Pancreas (tissue), 10 donors: Measurements from ENCODE around the gene SLC41A1. TPM values are rescaled to one million over a fixed set of nuclear protein-coding genes. Genes with fewer than 3 reads are reported as not detected.
"Not testable (repeated sequence)": the region's sequence is repeated elsewhere in the genome, so short reads cannot be mapped to it uniquely, and the experiment has no call there.

Experiments
- ATAC-seq, 4 donors: fragments of 200-7000 bp; cut with Tn5 transposase; one replicate each; pipeline versions ENCODE4 v1.8.0 to v1.9.1; 2020; ENCODE audit warnings: mild to moderate bottlenecking in 4 of 4, moderate library complexity in 4 of 4
- DNase-seq, 6 donors: peaks; one replicate each; pipeline ENCODE4 v3.0.0-alpha.2; 2020
- FAIRE-seq: peaks from 2 replicates; lab custom pipeline; 2012; peaks lifted over from hg19 to GRCh38; lab: Jason Lieb, UNC
- H3K27ac ChIP-seq, 4 donors: fragments of 200-600 bp; sonication (generic); 1 replicate in 3 of 4; 2 replicates in 1 of 4; pipeline versions ENCODE4 v1.5.0 to v1.8.0; 2020
- H3K27me3 ChIP-seq, 4 donors: fragments of 200-600 bp; one replicate each; pipeline ENCODE4 v1.8.0; 2021
- H3K36me3 ChIP-seq, 3 donors: fragments of 200-600 bp; sonication (generic) in 1 of 3; one replicate each; pipeline versions ENCODE4 v1.5.0 to v1.8.0; 2020 to 2021
- H3K4me1 ChIP-seq, 3 donors: fragments of 200-600 bp; one replicate each; pipeline ENCODE4 v1.8.0; 2021
- H3K4me3 ChIP-seq, 4 donors: fragments of 200-600 bp; sonication (generic) in 2 of 4; one replicate each; pipeline versions ENCODE4 v1.5.0 to v1.8.0; 2020 to 2021
- H3K9me3 ChIP-seq, 4 donors: fragments of 200-600 bp; one replicate each; pipeline ENCODE4 v1.8.0; 2021
- CTCF ChIP-seq, 4 donors: fragments of 200-600 bp; sonication (generic) in 3 of 4; IDR thresholded peaks; one replicate each; pipeline versions ENCODE4 v1.5.0 to v1.8.0; 2021; ENCODE audit warnings: antibody characterized with exemption in 4 of 4
- WGBS, 2 donors: extraction: QIAGEN DNeasy Blood & Tissue Kit; methylation state at CpG; one replicate each; pipeline ENCODE4 v1.1.7; 2013; 5-methylcytosine and 5-hydroxymethylcytosine counted together
- intact Hi-C, 3 donors: fragments of 100-400 bp; cut with DNase I; formaldehyde crosslinking; loops; one replicate each; pipeline versions ENCODE4 v1.11.1 to v1.14.2; 2022
- polyA plus RNA-seq, 2 donors: library from polyadenylated mRNA; stranded (reverse); fragments of 200-250 nt; gene quantifications; one replicate each; pipeline ENCODE4 v1.2.3, GENCODE V29; 2013
- total RNA-seq, 6 donors: library from RNA; stranded (reverse); fragmentation: NEBNext Ultra II Directional in 4 of 6; extraction: Animal tissue kit (Norgen Biotek cat#: 25700) in 4 of 6; gene quantifications; one replicate each; pipeline versions ENCODE4 v1.2.1 to v1.2.4, GENCODE V29; 2021 to 2023
- donor health status: healthy with polysubstance abuse.
- donor health status: DM: no; HTN: no; CAD: no; lungs with moderate emphysema.
- donor health status: DM: no; HTN: no; CAD: no.
- donor health status: control.
- donor health status: control.
- donor health status: Bipolar disorder and iron deficiency.
- donor health status: DM: yes; HTN: yes; CAD: no.
- donor health status: DM: no; HTN: no; CAD: no.
- donor health status: DM: no; HTN: no; CAD: no.
- donor health status: DM: yes; HTN: yes; CAD: no.

Gene SLC41A1
- total and polyA plus RNA-seq, 8 donors, result 20.7 to 57.7 (median 36.8) TPM

DNA sequence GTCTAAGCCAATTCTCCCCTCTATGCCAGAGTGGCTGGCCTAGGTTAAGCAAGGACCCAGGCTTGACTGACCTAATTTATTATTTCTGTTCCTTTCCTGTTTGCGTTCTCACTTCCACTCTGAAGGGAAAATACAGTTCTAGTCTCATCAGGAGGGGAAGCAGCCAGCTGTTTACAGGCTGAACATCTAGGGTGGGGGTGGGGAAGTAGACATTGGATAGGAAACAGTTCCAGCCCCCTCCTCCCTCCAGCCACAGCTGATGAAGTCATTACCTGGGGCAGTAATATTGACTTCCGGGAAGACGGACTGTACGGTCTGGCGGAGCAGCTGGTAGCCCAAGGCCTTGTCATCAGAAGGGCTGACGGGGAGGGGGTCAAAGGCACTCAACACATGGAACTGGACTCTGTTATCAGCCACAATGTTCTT lies 19.3 kb upstream of the SLC41A1 start:
- no peak for TF ChIP-seq CTCF (IDR thresholded peaks at IDR 0.05)
- intact Hi-C loops, result no loop called here
- ATAC-seq (peak; percentile 60 to 72 (median 71)), FAIRE-seq (no peak), DNase-seq (peak in 2 of 6 donors; percentile 37 to 54)
- Histone ChIP-seq H3K27me3 (no peaks in the 10 kb centered on the region), H3K4me3 (no peak overlapping the region), H3K9me3 (no peaks in the 10 kb centered on the region), H3K36me3 (no peaks in the 10 kb centered on the region), H3K4me1 (peaks cover 0 to 9% (median 3%) of the 10 kb centered on the region in 3 donors), H3K27ac (no peak overlapping the region)
- WGBS, 2 donors, result 55 to 65% methylated on average over 6 of the region's 6 CpGs

- WGBS, 2 donors, result 0 to 23% methylated on average over 1 of the region's 1 CpG
- no peak for TF ChIP-seq CTCF (IDR thresholded peaks at IDR 0.05)
- intact Hi-C loops, result no loop called here
- Histone ChIP-seq H3K4me1 (peaks cover 0 to 13% (median under 1%) of the 10 kb centered on the region in 3 donors), H3K9me3 (no peaks in the 10 kb centered on the region), H3K27me3 (no peaks in the 10 kb centered on the region), H3K4me3 (no peak overlapping the region), H3K27ac (no peak overlapping the region), H3K36me3 (no peaks in the 10 kb centered on the region)
- FAIRE-seq, result no peak
- DNase-seq, result peak in 1 of 6 donors; percentile 42
- ATAC-seq, result peak; percentile 19 to 79 (median 72)
Observed at GRCh38 chr1:205827623-205828022, 14.6 kb upstream of the SLC41A1 start.

DNA sequence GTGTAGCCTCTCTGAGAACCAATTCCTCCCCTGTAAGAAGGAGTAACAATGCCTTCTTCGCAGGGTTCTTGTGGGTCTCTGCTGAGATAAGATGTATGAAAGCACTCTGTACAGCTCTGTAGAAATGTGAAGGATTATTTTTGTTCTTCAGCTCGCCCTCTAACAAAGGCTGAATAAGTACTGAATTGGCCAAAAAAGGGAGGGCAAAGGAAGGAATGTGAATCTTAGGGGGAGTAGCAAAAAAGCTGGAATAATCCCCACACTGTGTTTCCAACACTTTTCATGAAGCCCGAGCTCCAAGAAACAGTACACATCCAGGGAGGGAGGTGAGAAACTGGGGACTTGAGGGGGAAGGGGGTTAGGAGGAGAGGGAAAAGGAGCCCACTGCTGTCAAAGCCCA lies 14.0 kb upstream of the SLC41A1 start:
- no peak for FAIRE-seq

GRCh38 chr1:205826016-205826806 lies 13.2 kb upstream of the SLC41A1 start:
- Histone ChIP-seq H3K4me3 (no peak overlapping the region), H3K27me3 (no peaks in the 10 kb centered on the region), H3K9me3 (no peaks in the 10 kb centered on the region), H3K4me1 (peaks cover 0 to 13% (median 0%) of the 10 kb centered on the region in 3 donors), H3K36me3 (no peaks in the 10 kb centered on the region), H3K27ac (no peak overlapping the region)
- ATAC-seq (peak in 2 of 4 donors; percentile 41 to 73), FAIRE-seq (no peak), DNase-seq (no peak)
- TF ChIP-seq CTCF (IDR thresholded peaks at IDR 0.05), result no peak
- 65 to 73% methylated on average over 8 of the region's 8 CpGs for WGBS, 2 donors
- intact Hi-C loops, result no loop called here

More for the DNA sequence above, 14.0 kb upstream of the SLC41A1 start:
- Histone ChIP-seq H3K4me1 (peaks cover 0 to 13% (median 0%) of the 10 kb centered on the region in 3 donors), H3K4me3 (no peak overlapping the region), H3K36me3 (no peaks in the 10 kb centered on the region), H3K27ac (no peak overlapping the region), H3K27me3 (no peaks in the 10 kb centered on the region), H3K9me3 (no peaks in the 10 kb centered on the region)
- WGBS, 2 donors, result 73 to 74% methylated on average over 3 of the region's 3 CpGs
- DNase-seq, result no peak
- intact Hi-C loops, result no loop called here
- ATAC-seq, result no peak
- no peak for TF ChIP-seq CTCF (IDR thresholded peaks at IDR 0.05)

- 98 to 99% methylated on average over 5 of the region's 5 CpGs for WGBS, 2 donors
- Histone ChIP-seq H3K36me3 (no peaks in the 10 kb centered on the region), H3K9me3 (no peaks in the 10 kb centered on the region), H3K4me1 (peaks cover 0 to 13% (median 0%) of the 10 kb centered on the region in 3 donors), H3K27ac (no peak overlapping the region), H3K4me3 (no peak overlapping the region), H3K27me3 (no peaks in the 10 kb centered on the region)
- no peak for TF ChIP-seq CTCF (IDR thresholded peaks at IDR 0.05)
- FAIRE-seq (no peak), ATAC-seq (no peak), DNase-seq (no peak)
- intact Hi-C loops, result no loop called here
Observed at GRCh38 chr1:205824180-205824579, 11.2 kb upstream of the SLC41A1 start.

DNA sequence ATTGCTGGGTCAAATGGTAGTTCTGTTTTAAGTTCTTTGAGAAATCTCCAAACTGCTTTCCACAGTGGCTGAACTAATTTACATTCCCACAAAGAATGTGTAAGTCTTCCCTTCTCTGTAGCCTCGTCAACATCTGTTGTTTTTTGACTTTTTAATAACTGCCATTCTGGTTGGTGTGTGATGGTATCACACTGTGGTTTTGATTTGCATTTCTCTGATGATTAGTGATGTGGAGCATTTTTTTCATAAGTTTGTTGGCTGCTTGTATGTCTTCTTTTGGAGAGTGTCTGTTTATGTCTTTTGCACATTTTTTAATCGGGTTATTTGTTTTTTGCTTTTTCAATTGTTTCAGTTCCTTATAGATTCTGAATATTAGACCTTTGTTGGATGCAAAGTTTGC lies 10.3 kb upstream of the SLC41A1 start:
- H3K9me3 ChIP-seq, ATAC-seq, H3K36me3 ChIP-seq, DNase-seq, H3K4me3 ChIP-seq, H3K27me3 ChIP-seq, H3K27ac ChIP-seq, intact Hi-C loops, FAIRE-seq: not testable (repeated sequence)
- peaks cover 0 to 11% (median 0%) of the 10 kb centered on the region in 3 donors for H3K4me1 ChIP-seq
- WGBS, 2 donors, result 95% methylated on average over 2 of the region's 2 CpGs
